Measurements from ENCODE around the gene TCIRG1.
"Not testable (repeated sequence)": the region's sequence is repeated elsewhere in the genome, so short reads cannot be mapped to it uniquely, and the experiment has no call there.

The TCIRG1 gene, protein sequence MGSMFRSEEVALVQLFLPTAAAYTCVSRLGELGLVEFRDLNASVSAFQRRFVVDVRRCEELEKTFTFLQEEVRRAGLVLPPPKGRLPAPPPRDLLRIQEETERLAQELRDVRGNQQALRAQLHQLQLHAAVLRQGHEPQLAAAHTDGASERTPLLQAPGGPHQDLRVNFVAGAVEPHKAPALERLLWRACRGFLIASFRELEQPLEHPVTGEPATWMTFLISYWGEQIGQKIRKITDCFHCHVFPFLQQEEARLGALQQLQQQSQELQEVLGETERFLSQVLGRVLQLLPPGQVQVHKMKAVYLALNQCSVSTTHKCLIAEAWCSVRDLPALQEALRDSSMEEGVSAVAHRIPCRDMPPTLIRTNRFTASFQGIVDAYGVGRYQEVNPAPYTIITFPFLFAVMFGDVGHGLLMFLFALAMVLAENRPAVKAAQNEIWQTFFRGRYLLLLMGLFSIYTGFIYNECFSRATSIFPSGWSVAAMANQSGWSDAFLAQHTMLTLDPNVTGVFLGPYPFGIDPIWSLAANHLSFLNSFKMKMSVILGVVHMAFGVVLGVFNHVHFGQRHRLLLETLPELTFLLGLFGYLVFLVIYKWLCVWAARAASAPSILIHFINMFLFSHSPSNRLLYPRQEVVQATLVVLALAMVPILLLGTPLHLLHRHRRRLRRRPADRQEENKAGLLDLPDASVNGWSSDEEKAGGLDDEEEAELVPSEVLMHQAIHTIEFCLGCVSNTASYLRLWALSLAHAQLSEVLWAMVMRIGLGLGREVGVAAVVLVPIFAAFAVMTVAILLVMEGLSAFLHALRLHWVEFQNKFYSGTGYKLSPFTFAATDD

GRCh38 chr11:68038718-68039525, at the start of gene TCIRG1:
Gene TCIRG1, plus strand, starts transcription at chr11:68039025. Its CDS starts 2,247 bp downstream, at chr11:68041272.
- peak within 1 kb of the TSS; percentile 76; the same call in 1 of the 2 replicates for H3K27ac ChIP-seq (ENCODE audit: low read length)
- no peaks in the 10 kb centered on the region for H3K27me3 ChIP-seq (replicated peaks; ENCODE audit: insufficient read depth, low read length)
- H3F3A ChIP-seq (ENCODE audit: insufficient read depth, low read length), result peaks cover 27% of the 10 kb centered on the region
- H3K4me3 ChIP-seq (ENCODE audit: low read length), result peak within 1 kb of the TSS; percentile 89
- peaks cover 16% of the 10 kb centered on the region for H3K4me1 ChIP-seq (ENCODE audit: low read length)
- H4K20me1 ChIP-seq (ENCODE audit: insufficient read depth, low read length), result peaks cover 5% of the 10 kb centered on the region; the same call in 1 of the 2 replicates
- peak; percentile 82 for DNase-seq
- no peaks in the 10 kb centered on the region; the same call in 1 of the 2 replicates for H3K36me3 ChIP-seq (replicated peaks; ENCODE audit: insufficient read depth, low read length)
- H3K9ac ChIP-seq (ENCODE audit: low read length), result peak within 1 kb of the TSS; percentile 84
- H3K79me2 ChIP-seq (ENCODE audit: low read length), result peaks cover 58% of the 10 kb centered on the region
- no peaks in the 10 kb centered on the region for H3K9me2 ChIP-seq (replicated peaks; ENCODE audit: insufficient read depth, low read length)
- H2AFZ ChIP-seq (ENCODE audit: low read length), result peak within 1 kb of the TSS; percentile 76
- H3K4me2 ChIP-seq (ENCODE audit: low read depth, low read length), result peak within 1 kb of the TSS; percentile 95
- TF ChIP-seq EZH2phosphoT487 (IDR thresholded peaks at IDR 0.05; ENCODE audit: low read length) (no peak), CTCF (IDR thresholded peaks at IDR 0.05; ENCODE audit: low read length) (no peak), EZH2 (optimal IDR thresholded peaks at IDR 0.05; ENCODE audit: low read depth, low read length) (no peak)
- no peaks in the 10 kb centered on the region for H3K9me3 ChIP-seq (replicated peaks; ENCODE audit: insufficient read depth, low read length)

DNA sequence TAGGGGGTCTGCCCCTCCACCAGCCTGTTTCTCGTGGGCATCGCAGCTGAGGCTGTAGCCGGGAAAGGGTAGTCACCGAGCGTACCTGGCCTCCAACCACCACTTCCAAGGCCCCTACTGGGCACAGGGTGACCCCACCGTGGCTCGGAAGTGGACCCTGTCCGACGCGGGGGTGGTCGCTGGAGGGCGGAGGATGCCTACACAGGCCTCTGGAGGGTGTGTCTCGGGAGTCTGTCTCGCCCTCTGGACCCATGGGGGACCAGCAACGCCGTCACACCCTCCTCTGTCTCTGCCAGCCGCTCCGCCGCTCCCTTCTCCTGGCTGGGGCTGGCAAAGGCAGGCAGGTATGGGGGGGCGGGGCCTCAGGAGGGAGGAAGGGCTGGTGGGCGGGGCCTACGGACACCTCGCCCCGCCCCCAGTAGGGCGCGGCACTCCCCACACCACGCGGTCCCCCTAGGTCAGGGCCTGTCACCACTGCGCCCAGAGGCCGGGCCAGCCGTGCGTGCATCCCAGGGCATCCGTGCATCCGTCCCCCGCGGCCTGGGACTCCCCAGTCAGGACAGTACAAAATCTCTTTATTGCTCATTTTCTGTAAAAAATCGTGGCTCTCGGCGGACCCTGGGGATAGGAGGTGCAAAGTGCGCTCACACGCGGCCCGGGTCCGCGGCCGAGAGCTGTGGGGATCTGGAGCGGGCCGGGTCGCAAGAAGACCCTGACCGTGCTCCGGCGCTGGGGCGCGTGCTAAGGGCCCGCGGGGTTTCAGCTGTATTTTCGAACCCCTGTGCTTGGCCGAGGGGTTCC, 48.1 kb upstream of the TCIRG1 start:
- H3K27ac ChIP-seq (ENCODE audit: low read length); H3K36me3 ChIP-seq (replicated peaks; ENCODE audit: insufficient read depth, low read length); H2AFZ ChIP-seq (ENCODE audit: low read length); H3K9ac ChIP-seq (ENCODE audit: low read length); H3K4me2 ChIP-seq (ENCODE audit: low read depth, low read length); H3K4me3 ChIP-seq (ENCODE audit: low read length); H3K79me2 ChIP-seq (ENCODE audit: low read length); H4K20me1 ChIP-seq (ENCODE audit: insufficient read depth, low read length); H3K27me3 ChIP-seq (replicated peaks; ENCODE audit: insufficient read depth, low read length); H3K9me3 ChIP-seq (replicated peaks; ENCODE audit: insufficient read depth, low read length); DNase-seq; H3K9me2 ChIP-seq (replicated peaks; ENCODE audit: insufficient read depth, low read length): not testable (repeated sequence)
- peaks cover 14% of the 10 kb centered on the region for H3K4me1 ChIP-seq (ENCODE audit: low read length)
- H3F3A ChIP-seq (ENCODE audit: insufficient read depth, low read length), result peaks cover 10% of the 10 kb centered on the region

DNA sequence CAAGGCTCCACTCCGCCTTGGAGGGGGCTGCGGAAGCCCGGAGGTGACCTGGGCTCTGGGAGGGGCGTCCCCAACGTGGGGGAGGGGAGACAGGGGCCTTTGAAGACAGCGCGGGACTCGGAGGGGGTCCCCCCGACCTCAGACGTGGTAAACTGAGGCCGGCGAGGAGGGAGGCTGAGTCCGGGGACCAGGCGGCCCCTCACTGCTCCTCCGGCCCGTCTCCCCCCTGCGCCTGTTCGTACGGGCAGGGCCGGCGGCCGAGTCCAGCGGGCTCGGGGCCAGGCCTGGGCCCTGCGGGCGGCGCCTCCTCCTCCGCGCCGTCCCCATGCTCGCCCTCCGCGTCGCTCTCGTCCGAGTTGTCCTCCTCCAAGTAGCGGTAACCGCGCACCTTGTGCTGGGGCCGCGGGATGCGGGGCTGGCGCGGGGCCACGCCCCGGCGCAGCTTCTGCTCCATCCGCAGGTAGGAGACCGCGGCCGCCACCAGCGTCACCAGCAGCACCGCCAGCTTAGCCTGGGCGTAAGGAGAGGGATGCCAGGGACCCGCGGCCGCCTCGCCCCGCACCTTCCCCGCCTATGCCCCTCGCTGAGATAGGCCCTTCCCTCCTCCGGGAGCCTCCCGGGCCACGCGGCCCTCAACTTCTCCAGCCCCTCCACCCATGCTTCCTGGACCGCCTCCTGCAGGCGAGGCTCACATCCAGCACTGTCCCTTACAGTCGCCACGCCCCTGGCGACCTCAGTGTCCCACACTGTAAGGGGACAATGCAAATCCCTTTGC, 47.3 kb upstream of the TCIRG1 start:
- H3K27me3 ChIP-seq (replicated peaks; ENCODE audit: insufficient read depth, low read length); H3K9me2 ChIP-seq (replicated peaks; ENCODE audit: insufficient read depth, low read length); H4K20me1 ChIP-seq (ENCODE audit: insufficient read depth, low read length); H2AFZ ChIP-seq (ENCODE audit: low read length); H3K79me2 ChIP-seq (ENCODE audit: low read length); H3K4me2 ChIP-seq (ENCODE audit: low read depth, low read length); H3K36me3 ChIP-seq (replicated peaks; ENCODE audit: insufficient read depth, low read length); DNase-seq; H3K9ac ChIP-seq (ENCODE audit: low read length); H3K9me3 ChIP-seq (replicated peaks; ENCODE audit: insufficient read depth, low read length); H3K4me3 ChIP-seq (ENCODE audit: low read length); H3K27ac ChIP-seq (ENCODE audit: low read length): not testable (repeated sequence)
- Histone ChIP-seq H3K4me1 (ENCODE audit: low read length) (peaks cover 22% of the 10 kb centered on the region), H3F3A (ENCODE audit: insufficient read depth, low read length) (peaks cover 17% of the 10 kb centered on the region)
